GM12864 (cell line): ENCODE measurements around the gene SHROOM3.

Experiments used
- DNase-seq: peaks from one replicate; pipeline ENCODE4 v3.0.0-alpha.2; 2011; ENCODE audit warnings: low read depth
- H3K4me3 ChIP-seq: 2 replicates; pipeline ENCODE4 v1.5.1; 2011; ENCODE audit warnings: mild to moderate bottlenecking, low read depth, low read length, control low read depth
- CTCF ChIP-seq: IDR thresholded peaks from 2 replicates; pipeline ENCODE4 v1.5.1; 2011; ENCODE audit warnings: low read depth, mild to moderate bottlenecking, moderate library complexity, low read length, control low read depth, inconsistent platforms; ENCODE audit errors: missing control alignments

The SHROOM3 gene

GRCh38 chr4:76830964-76831703 lies 396.1 kb downstream of the SHROOM3 start:
- DNase-seq = no peak
- no peak for TF ChIP-seq CTCF
- no peak overlapping the region for H3K4me3 ChIP-seq

DNA sequence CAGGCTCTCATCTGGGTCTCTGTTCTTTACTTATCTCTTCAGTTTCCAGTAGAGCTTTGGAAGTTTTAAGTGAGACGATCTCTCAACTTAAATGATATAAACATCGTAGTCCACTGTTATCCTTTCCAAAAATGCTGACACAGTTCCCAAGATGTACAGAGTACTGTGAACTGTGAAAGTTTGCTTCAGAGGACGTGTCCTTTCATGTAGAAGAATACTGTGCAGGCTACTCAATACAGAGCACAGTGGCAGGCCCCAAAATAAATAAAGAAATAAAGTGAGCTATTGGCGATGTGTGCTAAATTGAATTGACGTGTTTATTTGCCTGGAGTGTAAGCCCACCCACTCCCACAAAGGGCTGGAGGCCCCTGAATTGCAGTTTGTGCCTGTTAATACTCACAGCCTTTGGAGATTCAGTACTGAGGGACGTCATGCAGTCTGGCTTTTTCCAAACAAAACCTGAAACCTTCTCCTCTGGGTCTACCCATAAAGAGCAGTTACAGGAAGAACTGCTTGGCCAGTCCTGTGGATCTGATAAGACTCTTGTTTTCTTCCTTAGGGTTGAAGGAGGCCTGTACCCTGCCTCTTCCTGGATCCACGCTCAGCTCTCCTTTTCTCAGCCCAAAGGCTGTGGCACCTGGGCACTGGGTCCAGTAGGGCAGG lies 396.8 kb downstream of the SHROOM3 start:
- TF ChIP-seq CTCF = no peak
- no peak overlapping the region for H3K4me3 ChIP-seq
- no peak for DNase-seq
